ENCODE results near the gene RAX2.

Gene RAX2

DNA sequence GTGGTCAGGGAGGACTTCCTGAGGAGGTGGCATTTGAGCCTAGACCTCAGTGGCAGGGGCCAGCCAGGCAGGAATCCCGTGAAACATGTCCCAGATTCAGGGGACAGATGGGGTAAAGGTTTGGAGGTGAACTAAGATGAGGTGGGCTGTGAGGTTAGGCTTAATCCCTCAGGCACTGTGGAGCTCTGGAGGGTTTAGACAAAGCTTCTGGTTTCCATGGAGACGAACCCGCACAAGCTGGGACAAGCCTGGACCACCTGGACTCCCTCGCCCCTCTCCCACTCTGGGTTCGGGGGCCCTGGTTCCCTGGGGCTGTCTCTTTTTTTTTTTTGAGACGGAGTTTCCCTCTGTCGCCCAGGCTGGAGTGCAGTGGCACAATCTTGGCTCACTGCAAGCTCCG is 48.1 kb downstream of the RAX2 start:
- TF ChIP-seq, protein P1, sequence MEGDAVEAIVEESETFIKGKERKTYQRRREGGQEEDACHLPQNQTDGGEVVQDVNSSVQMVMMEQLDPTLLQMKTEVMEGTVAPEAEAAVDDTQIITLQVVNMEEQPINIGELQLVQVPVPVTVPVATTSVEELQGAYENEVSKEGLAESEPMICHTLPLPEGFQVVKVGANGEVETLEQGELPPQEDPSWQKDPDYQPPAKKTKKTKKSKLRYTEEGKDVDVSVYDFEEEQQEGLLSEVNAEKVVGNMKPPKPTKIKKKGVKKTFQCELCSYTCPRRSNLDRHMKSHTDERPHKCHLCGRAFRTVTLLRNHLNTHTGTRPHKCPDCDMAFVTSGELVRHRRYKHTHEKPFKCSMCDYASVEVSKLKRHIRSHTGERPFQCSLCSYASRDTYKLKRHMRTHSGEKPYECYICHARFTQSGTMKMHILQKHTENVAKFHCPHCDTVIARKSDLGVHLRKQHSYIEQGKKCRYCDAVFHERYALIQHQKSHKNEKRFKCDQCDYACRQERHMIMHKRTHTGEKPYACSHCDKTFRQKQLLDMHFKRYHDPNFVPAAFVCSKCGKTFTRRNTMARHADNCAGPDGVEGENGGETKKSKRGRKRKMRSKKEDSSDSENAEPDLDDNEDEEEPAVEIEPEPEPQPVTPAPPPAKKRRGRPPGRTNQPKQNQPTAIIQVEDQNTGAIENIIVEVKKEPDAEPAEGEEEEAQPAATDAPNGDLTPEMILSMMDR (IDR thresholded peaks at IDR 0.05; ENCODE audit: insufficient read depth, missing control alignments) = no peak
- DNase-seq (ENCODE audit: insufficient read length, low spot score) = peak; percentile 84
- FAIRE-seq = peak; percentile 61

DNA sequence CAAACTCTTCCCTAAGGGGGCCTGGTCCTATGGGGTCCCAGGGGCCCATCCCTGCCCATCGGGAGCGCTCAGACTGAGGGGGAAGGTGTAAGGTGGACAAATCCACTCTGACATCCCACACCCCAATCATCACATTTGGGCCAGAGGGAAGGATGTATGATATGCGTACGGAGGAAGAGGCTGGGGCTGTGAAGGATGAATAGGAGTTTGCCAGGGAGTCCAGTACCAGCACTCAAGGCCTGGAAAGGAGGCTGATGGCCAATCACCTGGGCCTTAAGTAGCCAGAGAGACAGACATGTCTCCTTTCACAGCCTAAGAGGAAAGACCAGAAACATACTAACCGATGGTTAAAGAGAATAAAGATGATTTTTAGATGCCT is 48.9 kb downstream of the RAX2 start:
- TF ChIP-seq, protein P1 (IDR thresholded peaks at IDR 0.05; ENCODE audit: insufficient read depth, missing control alignments) = no peak
- FAIRE-seq = no peak
- DNase-seq (ENCODE audit: insufficient read length, low spot score) = no peak

DNA sequence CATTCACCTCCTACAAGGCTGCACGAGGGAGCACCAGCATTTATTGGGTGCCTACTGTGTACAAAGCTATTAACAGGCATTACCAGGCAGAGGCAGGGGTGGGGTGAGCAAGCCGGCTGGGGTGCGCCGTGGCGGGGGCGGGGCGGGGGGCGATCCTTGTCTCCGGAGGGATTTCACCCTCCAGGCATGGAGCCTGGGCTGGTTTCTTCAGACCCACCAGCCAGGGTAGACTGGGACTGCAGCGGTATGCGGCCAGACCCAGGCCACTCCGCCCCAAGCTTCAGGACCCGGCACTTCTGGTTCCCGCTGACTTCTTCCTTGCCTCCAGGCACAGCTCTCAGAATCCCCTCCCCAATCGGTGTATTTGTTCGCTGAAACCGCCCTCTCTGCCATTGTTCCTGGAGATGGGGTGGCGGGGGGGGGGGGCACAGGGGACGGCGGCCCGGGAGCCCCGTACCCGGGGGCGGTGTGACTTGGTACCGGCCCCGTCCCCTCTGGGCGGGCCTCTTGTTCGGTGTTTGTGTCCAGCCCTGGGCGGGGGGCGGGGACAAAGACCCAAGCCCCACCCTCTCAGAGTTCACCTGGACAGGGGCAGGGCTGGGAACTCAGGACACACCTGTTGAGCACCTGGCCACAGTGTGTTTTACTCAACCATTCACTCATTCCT is 49.5 kb downstream of the RAX2 start:
- TF ChIP-seq, protein P1 (IDR thresholded peaks at IDR 0.05; ENCODE audit: insufficient read depth, missing control alignments) = no peak
- FAIRE-seq (no peak), DNase-seq (ENCODE audit: insufficient read length, low spot score) (no peak)

DNA sequence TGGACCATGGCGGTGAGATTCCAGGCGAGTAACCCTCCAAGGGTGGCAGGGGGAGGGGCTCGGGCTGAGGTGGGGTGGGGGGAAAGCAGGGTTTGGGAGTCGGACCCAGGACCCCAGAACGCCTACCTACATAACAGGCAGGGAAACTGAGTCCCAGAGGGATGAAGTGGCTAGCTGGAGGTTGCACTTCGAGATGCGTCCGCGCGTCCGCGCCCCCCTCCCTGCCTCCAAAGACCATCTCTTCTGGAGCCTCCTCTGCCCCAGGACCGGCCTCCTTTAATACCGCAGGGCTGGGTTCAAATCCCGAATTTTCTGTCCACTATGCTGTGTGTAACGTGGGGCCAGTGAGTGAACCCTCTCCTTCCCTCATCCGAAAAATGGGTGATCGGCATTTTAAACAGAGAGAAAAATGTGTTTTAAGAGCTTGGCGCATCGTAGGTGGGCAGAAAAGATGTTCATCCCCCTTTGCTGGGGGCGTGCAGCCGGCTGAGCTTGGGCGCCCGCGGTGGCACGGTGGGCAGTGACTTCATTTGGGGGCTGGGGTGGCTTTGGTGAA is 50.1 kb downstream of the RAX2 start:
- FAIRE-seq = no peak
- TF ChIP-seq, protein P1 (IDR thresholded peaks at IDR 0.05; ENCODE audit: insufficient read depth, missing control alignments) = no peak
- no peak for DNase-seq (ENCODE audit: insufficient read length, low spot score)

DNA sequence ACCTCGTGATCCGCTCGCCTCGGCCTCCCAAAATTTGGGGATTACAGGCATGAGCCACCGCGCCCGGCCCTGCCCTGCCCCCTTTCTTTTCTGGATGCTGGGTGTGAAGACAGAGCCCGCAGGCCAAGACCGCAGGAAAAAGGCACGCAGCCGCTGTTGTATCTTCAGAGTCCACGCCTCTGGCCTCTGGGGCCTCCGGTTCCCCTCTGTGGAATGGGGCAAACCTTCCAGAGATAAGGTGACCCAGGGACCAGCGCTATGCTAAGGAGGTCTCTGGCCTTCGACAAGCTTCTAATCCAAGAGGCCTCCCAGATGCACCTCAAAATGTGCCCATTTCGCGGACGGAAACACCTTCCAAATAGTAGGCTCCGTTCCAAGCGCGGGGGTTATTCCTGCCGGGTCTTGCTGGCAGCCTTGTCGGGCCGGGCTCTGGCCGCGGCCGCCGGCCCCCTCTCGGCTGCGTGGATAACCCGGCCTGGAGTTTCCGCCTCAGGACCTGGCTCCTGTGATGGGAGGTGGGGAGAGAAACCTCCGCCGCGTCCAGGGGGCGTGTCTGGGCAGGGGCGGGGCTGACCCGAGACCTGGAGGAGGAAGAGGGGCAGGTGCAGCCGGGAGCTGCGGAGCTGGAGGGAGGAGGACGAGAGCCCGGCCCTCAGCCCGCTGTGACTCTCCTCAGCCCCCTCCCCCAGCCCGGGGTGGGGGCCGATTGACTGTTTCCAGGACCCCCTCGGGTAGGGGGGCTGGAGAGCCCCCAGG is 50.7 kb downstream of the RAX2 start:
- DNase-seq (ENCODE audit: insufficient read length, low spot score) = peak; percentile 97
- TF ChIP-seq, protein P1 (IDR thresholded peaks at IDR 0.05; ENCODE audit: insufficient read depth, missing control alignments) = no peak
- FAIRE-seq = no peak

DNA sequence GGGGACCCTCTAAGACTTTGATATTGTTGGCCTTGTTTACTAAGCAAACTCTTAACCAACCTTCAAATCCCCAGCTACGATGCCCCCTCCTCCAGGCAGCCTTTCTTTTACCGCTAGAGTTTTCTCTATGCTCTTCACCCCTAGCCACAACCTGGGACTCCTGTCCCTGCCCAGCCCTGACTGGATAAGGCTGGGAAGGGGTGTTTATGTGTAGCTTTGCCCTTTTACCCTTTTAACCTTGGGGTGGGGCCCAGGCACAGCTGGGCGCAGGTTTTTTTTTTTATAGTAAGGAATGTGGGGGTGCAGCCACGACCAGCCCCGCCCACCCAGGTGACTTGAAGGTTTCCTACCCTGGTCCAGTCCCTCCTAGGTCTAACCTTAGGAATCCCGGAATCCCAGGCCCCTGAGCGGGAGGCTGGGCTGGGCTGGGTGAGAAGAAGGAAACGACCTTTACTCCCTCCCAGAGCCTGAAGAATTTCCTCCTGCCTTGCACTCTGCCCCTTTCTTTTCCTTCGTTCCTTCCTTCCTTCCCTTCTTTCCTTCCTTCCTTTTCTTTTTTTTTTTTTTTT is 51.6 kb downstream of the RAX2 start:
- no peak for DNase-seq (ENCODE audit: insufficient read length, low spot score)
- FAIRE-seq = no peak
- TF ChIP-seq, protein P1 (IDR thresholded peaks at IDR 0.05; ENCODE audit: insufficient read depth, missing control alignments) = no peak

Data from D721Med (cell line).